Measurements from ENCODE around the gene AP3B1. TPM values are rescaled to one million over a fixed set of nuclear protein-coding genes. Genes with fewer than 3 reads are reported as not detected.
A peak's percentile ranks its signal among the peaks of the same experiment; 100 is the strongest.

AP3B1 gene
- total and polyA plus RNA-seq, 2 donors (not counting 1 experiment from before 2014, with no cell fraction given), result 26.8 to 58.9 TPM

GRCh38 chr5:78109891-78110324 lies 184.6 kb downstream of the AP3B1 start:
- Histone ChIP-seq H3K4me2 (replicated peaks; ENCODE audit: low read depth, low read length, poor library complexity, severe bottlenecking) (peak overlapping the region; percentile 70), H4K20me1 (ENCODE audit: control insufficient read depth, insufficient read depth, low read length, poor library complexity, severe bottlenecking) (no peaks in the 10 kb centered on the region), H3K9ac (ENCODE audit: low read length) (peak overlapping the region; percentile 23), H3K27me3 (replicated peaks in 1 of 4; ENCODE audit: control extremely low read depth in 1 of 4, control insufficient read depth in 3 of 4, insufficient read depth in 4 of 4, low read length in 3 of 4) (no peaks in the 10 kb centered on the region), H3K36me3 (replicated peaks in 1 of 2; ENCODE audit: control extremely low read depth in 1 of 2, control insufficient read depth in 1 of 2, extremely low read depth in 1 of 2, insufficient read depth in 2 of 2, low read length in 1 of 2) (peaks cover 0 to 7% of the 10 kb centered on the region in 2 experiments), H2AFZ (ENCODE audit: insufficient read depth, low read depth, low read length, poor library complexity, severe bottlenecking) (peak overlapping the region; percentile 9), H3K4me3 (ENCODE audit: control extremely low read depth in 1 of 5, extremely low read depth in 1 of 5, insufficient read depth in 1 of 5, low read depth in 2 of 5, low read length in 4 of 5) (peak overlapping the region in 4 of 5 experiments; percentile 4 to 51 (median 30)), H3K9me3 (ENCODE audit: control extremely low read depth in 1 of 3, control insufficient read depth in 2 of 3, insufficient read depth in 1 of 3, low read length in 2 of 3) (peaks cover 0 to 4% (median 0%) of the 10 kb centered on the region in 3 donors), H3K27ac (ENCODE audit: low read length in 2 of 2) (peak overlapping the region; percentile 69 to 83), H3K79me2 (ENCODE audit: control insufficient read depth, insufficient read depth, low read length) (peaks cover 46% of the 10 kb centered on the region), H3K4me1 (ENCODE audit: control insufficient read depth in 2 of 2, insufficient read depth in 2 of 2, low read length in 2 of 2) (peaks cover 56 to 67% of the 10 kb centered on the region in 2 donors)
- intact Hi-C loops (cut with micrococcal nuclease), result loop anchor here (2.0 to 5.0 kb wide), 4 partner anchors 52 to 618 kb away; partner anchors contain the start of genes SCAMP1 and WDR41
- Mint-ChIP-seq H3K4me1 (peaks cover 58% of the 10 kb centered on the region), H3K27me3 (no peaks in the 10 kb centered on the region), H3K9me3 (ENCODE audit: insufficient read depth) (no peaks in the 10 kb centered on the region), H3K27ac (peak overlapping the region; percentile 73), H3K4me3 (peak overlapping the region; percentile 64)
- WGBS (ENCODE audit: insufficient coverage), result no CpG with 5 or more reads among the region's 3 CpGs
- peak; percentile 80 for DNase-seq
- POLR2A ChIA-PET, result no interaction called here
- ATAC-seq (ENCODE audit: low read depth), result peak; percentile 71
- CTCF ChIA-PET, result no interaction called here
- TF ChIP-seq CTCF (IDR thresholded peaks at IDR 0.05), result no peak
- TF ChIP-seq EZH2 (IDR thresholded peaks at IDR 0.05; ENCODE audit: borderline replicate concordance, insufficient read depth, low read depth, low read length, poor library complexity, severe bottlenecking), result no peak

- no peaks in the 10 kb centered on the region for H3K27me3 ChIP-seq (replicated peaks in 1 of 4; ENCODE audit: control extremely low read depth in 1 of 4, control insufficient read depth in 3 of 4, insufficient read depth in 4 of 4, low read length in 3 of 4)
- H2AFZ ChIP-seq (ENCODE audit: insufficient read depth, low read depth, low read length, poor library complexity, severe bottlenecking), result no peak overlapping the region
- TF ChIP-seq EZH2 (IDR thresholded peaks at IDR 0.05; ENCODE audit: borderline replicate concordance, insufficient read depth, low read depth, low read length, poor library complexity, severe bottlenecking) (no peak), CTCF (IDR thresholded peaks at IDR 0.05) (no peak)
- peaks cover 42% of the 10 kb centered on the region for H3K79me2 ChIP-seq (ENCODE audit: control insufficient read depth, insufficient read depth, low read length)
- DNase-seq (peak; percentile 44), ATAC-seq (ENCODE audit: low read depth) (peak; percentile 73)
- CTCF ChIA-PET, result no interaction called here
- peak overlapping the region; percentile 70 for H3K4me2 ChIP-seq (replicated peaks; ENCODE audit: low read depth, low read length, poor library complexity, severe bottlenecking)
- H3K4me3 ChIP-seq (ENCODE audit: control extremely low read depth in 1 of 5, extremely low read depth in 1 of 5, insufficient read depth in 1 of 5, low read depth in 2 of 5, low read length in 4 of 5), result peak overlapping the region in 2 of 5 experiments; percentile 9 to 31
- H3K9me3 ChIP-seq (ENCODE audit: control extremely low read depth in 1 of 3, control insufficient read depth in 2 of 3, insufficient read depth in 1 of 3, low read length in 2 of 3), result peaks cover 0 to 4% (median 0%) of the 10 kb centered on the region in 3 donors
- Mint-ChIP-seq H3K4me3 (peak overlapping the region; percentile 42), H3K27me3 (no peaks in the 10 kb centered on the region), H3K27ac (peak overlapping the region; percentile 81), H3K4me1 (peaks cover 52% of the 10 kb centered on the region), H3K9me3 (ENCODE audit: insufficient read depth) (no peaks in the 10 kb centered on the region)
- peaks cover 43 to 62% of the 10 kb centered on the region in 2 donors for H3K4me1 ChIP-seq (ENCODE audit: control insufficient read depth in 2 of 2, insufficient read depth in 2 of 2, low read length in 2 of 2)
- intact Hi-C loops (cut with micrococcal nuclease), result loop anchor here (2.0 kb wide), 1 partner anchor 114 kb away; no protein-coding TSS in a partner anchor
- H3K27ac ChIP-seq (ENCODE audit: low read length in 2 of 2), result peak overlapping the region; percentile 70 to 83
- peak overlapping the region; percentile 28 for H3K9ac ChIP-seq (ENCODE audit: low read length)
- no CpG with 5 or more reads among the region's 3 CpGs for WGBS (ENCODE audit: insufficient coverage)
- POLR2A ChIA-PET, result no interaction called here
- peaks cover 3 to 7% of the 10 kb centered on the region in 2 experiments for H3K36me3 ChIP-seq (replicated peaks in 1 of 2; ENCODE audit: control extremely low read depth in 1 of 2, control insufficient read depth in 1 of 2, extremely low read depth in 1 of 2, insufficient read depth in 2 of 2, low read length in 1 of 2)
- no peaks in the 10 kb centered on the region for H4K20me1 ChIP-seq (ENCODE audit: control insufficient read depth, insufficient read depth, low read length, poor library complexity, severe bottlenecking)
These were observed 185.9 kb downstream of the AP3B1 start for GRCh38 chr5:78108564-78108963.
